ENCODE measurements around the gene PNLIPRP1. TPM values are rescaled to one million over a fixed set of nuclear protein-coding genes. Genes with fewer than 3 reads are reported as not detected.

PNLIPRP1 gene
- total RNA-seq, 3 donors from 2014 or later (not counting 1 experiment from before 2014, with no cell fraction given): not detected

DNA sequence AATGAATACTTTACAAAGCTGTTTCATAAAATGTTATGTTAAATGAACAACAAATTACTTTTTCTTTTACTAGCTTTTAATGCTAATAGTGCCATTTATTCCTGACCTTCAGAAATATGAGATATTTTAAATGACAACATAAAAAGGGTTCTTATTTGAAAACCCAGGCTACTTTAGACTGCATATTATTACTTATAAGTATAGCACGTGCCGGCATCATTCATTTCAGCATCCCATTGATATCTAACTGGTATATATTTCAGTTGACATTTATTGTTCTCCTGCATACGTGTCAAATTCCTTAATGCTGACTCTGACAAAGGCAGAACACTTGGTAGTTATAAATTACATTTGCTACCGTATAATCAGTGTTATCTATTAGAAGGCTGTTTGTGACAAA lies 65.3 kb downstream of the PNLIPRP1 start:
- 89% methylated on average over 2 of the region's 4 CpGs for WGBS (ENCODE audit: insufficient coverage)
- DNase-seq (no peak), ATAC-seq (no peak)
- intact Hi-C loops (cut with micrococcal nuclease): no loop called here
- Histone ChIP-seq H3K27me3 (ENCODE audit: control insufficient read depth, insufficient read depth, low read length) (no peaks in the 10 kb centered on the region), H3K9me3 (ENCODE audit: control insufficient read depth, insufficient read depth, low read length) (no peaks in the 10 kb centered on the region), H3K4me1 (ENCODE audit: control insufficient read depth, insufficient read depth, low read length) (no peaks in the 10 kb centered on the region), H3K4me3 (ENCODE audit: low read length) (no peak overlapping the region), H3K36me3 (ENCODE audit: control insufficient read depth, insufficient read depth, low read length) (no peaks in the 10 kb centered on the region), H3K27ac (ENCODE audit: low read length) (no peak overlapping the region)
- TF ChIP-seq, protein P1, sequence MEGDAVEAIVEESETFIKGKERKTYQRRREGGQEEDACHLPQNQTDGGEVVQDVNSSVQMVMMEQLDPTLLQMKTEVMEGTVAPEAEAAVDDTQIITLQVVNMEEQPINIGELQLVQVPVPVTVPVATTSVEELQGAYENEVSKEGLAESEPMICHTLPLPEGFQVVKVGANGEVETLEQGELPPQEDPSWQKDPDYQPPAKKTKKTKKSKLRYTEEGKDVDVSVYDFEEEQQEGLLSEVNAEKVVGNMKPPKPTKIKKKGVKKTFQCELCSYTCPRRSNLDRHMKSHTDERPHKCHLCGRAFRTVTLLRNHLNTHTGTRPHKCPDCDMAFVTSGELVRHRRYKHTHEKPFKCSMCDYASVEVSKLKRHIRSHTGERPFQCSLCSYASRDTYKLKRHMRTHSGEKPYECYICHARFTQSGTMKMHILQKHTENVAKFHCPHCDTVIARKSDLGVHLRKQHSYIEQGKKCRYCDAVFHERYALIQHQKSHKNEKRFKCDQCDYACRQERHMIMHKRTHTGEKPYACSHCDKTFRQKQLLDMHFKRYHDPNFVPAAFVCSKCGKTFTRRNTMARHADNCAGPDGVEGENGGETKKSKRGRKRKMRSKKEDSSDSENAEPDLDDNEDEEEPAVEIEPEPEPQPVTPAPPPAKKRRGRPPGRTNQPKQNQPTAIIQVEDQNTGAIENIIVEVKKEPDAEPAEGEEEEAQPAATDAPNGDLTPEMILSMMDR (IDR thresholded peaks at IDR 0.05): no peak
- H3K4me3 Mint-ChIP-seq: no peak overlapping the region
- H3K27ac Mint-ChIP-seq: no peak overlapping the region
- no peaks in the 10 kb centered on the region for H3K4me1 Mint-ChIP-seq
- no peaks in the 10 kb centered on the region for H3K36me3 Mint-ChIP-seq
- H3K9me3 Mint-ChIP-seq: peaks cover 2 to 3% of the 10 kb centered on the region in 2 donors
- H3K27me3 Mint-ChIP-seq (ENCODE audit: low read depth in 2 of 2): peaks cover 0 to 10% of the 10 kb centered on the region in 2 donors

DNA sequence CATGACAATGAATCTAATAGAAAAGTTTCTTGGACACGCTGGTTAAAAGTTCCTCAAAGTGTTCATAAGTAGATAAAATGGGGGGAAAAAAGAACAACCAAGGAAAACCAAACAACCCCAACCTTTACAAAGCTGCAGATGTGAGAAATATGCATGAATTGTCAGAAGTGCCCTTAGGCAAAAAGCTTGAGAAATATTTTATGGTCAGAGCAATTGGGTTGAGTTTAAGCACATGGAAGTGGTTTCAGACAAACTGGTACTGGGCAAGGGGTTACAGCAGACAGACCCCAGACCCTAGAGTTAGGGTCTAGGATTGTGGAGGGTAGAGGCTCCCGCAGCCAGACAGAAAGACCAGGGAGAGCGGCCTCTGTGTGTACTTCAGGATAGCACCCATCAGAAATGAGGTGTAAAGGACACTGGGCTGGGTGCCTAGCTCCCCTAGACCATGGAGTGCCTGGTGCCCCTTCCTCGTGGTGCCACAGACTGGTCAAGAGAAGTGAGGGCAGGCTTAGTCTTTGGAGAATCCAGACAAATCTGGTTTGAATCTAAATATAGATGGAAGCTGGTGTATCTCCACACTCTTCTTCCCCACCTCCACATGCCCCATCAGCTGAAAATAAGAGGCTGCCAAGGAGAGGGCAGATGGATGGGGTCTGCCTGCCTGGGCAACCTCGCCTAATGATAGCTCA lies 67.2 kb downstream of the PNLIPRP1 start:
- WGBS (ENCODE audit: insufficient coverage): 79% methylated on average over 4 of the region's 5 CpGs
- Mint-ChIP-seq H3K4me1 (no peaks in the 10 kb centered on the region), H3K36me3 (no peaks in the 10 kb centered on the region)

More for the DNA sequence above, 67.2 kb downstream of the PNLIPRP1 start:
- peaks cover 0 to 2% of the 10 kb centered on the region in 2 donors for H3K9me3 Mint-ChIP-seq
- DNase-seq (no peak), ATAC-seq (no peak)
- intact Hi-C loops (cut with micrococcal nuclease): no loop called here
- no peak overlapping the region for H3K4me3 ChIP-seq (ENCODE audit: low read length)
- no peaks in the 10 kb centered on the region for H3K4me1 ChIP-seq (ENCODE audit: control insufficient read depth, insufficient read depth, low read length)
- no peaks in the 10 kb centered on the region for H3K9me3 ChIP-seq (ENCODE audit: control insufficient read depth, insufficient read depth, low read length)
- no peak overlapping the region for H3K27ac Mint-ChIP-seq
- TF ChIP-seq, protein P1 (IDR thresholded peaks at IDR 0.05): no peak
- no peaks in the 10 kb centered on the region for H3K36me3 ChIP-seq (ENCODE audit: control insufficient read depth, insufficient read depth, low read length)
- no peaks in the 10 kb centered on the region for H3K27me3 ChIP-seq (ENCODE audit: control insufficient read depth, insufficient read depth, low read length)
- no peak overlapping the region for H3K27ac ChIP-seq (ENCODE audit: low read length)
- H3K4me3 Mint-ChIP-seq: no peak overlapping the region
- H3K27me3 Mint-ChIP-seq (ENCODE audit: low read depth in 2 of 2): peaks cover 0 to 7% of the 10 kb centered on the region in 2 donors

Other genes starting within 250 kb of the PNLIPRP1 start
- gene PNLIPRP3, start 163.1 kb upstream of the PNLIPRP1 start, total RNA-seq: not detected
- gene PNLIP, start 45.0 kb upstream of the PNLIPRP1 start, total RNA-seq: not detected
- not detected for gene PNLIPRP2, start 30.0 kb downstream of the PNLIPRP1 start, total RNA-seq
- under 1 TPM in 1 of 3 donors, not detected in 2; 0.43 TPM for gene HSPA12A, start 151.6 kb downstream of the PNLIPRP1 start, total RNA-seq

All from natural killer cell (primary cell).